Fibroblast of gingiva (primary cell): ENCODE measurements around the gene RNF113B.

Source experiments
- DNase-seq: peaks from one replicate; pipeline ENCODE4 v3.0.0-alpha.2; 2011; ENCODE audit warnings: low read depth

The RNF113B gene

GRCh38 chr13:98141509-98142379 is 35.3 kb downstream of the RNF113B start:
- no peak for DNase-seq

- DNase-seq: no peak
Observed at GRCh38 chr13:98141091-98141490, 36.0 kb downstream of the RNF113B start.

GRCh38 chr13:98134901-98135300 is 42.2 kb downstream of the RNF113B start:
- no peak for DNase-seq

GRCh38 chr13:98133946-98134345 is 43.1 kb downstream of the RNF113B start:
- DNase-seq: no peak

- DNase-seq: peak; percentile 30
Observed at GRCh38 chr13:98129059-98129746, 47.9 kb downstream of the RNF113B start.
